GM23338 (cell line): ENCODE measurements around the gene CCNG2. TPM values are rescaled to one million over a fixed set of nuclear protein-coding genes. Genes with fewer than 3 reads are reported as not detected.

Source experiments
- ATAC-seq: fragments of 200-7000 bp; cut with Tn5 transposase; 3 replicates; pipeline ENCODE4 v1.9.1; 2020
- DNase-seq: peaks from one replicate; pipeline ENCODE4 v3.0.0-alpha.2; 2015; ENCODE audit warnings: low spot score
- H2AFZ ChIP-seq: fragments of 200-600 bp; sonication (generic); 2 replicates; pipeline ENCODE4 v1.8.0; 2016; ENCODE audit warnings: antibody characterized with exemption, mild to moderate bottlenecking, moderate library complexity
- H3F3A ChIP-seq: fragments of 200-600 bp; sonication (generic); replicated peaks from 2 replicates; pipeline ENCODE4 v1.8.0; 2017; ENCODE audit warnings: antibody characterized with exemption, mixed run types, low read depth
- H3K27ac ChIP-seq: fragments of 200-600 bp; sonication (generic); 2 replicates; pipeline ENCODE4 v1.6.1; 2016; ENCODE audit warnings: low read depth
- H3K27me3 ChIP-seq: fragments of 200-600 bp; sonication (generic); 2 replicates; pipeline ENCODE4 v1.8.0; 2016; ENCODE audit warnings: mild to moderate bottlenecking, mixed run types, moderate library complexity; ENCODE audit not compliant: insufficient read depth
- H3K36me3 ChIP-seq: fragments of 200-600 bp; sonication (generic); 2 replicates; pipeline ENCODE4 v1.8.0; 2016; ENCODE audit warnings: mild to moderate bottlenecking; ENCODE audit not compliant: insufficient read depth
- H3K4me1 ChIP-seq: fragments of 200-600 bp; sonication (generic); 2 replicates; pipeline ENCODE4 v1.8.0; 2016; ENCODE audit warnings: mild to moderate bottlenecking, moderate library complexity; ENCODE audit not compliant: insufficient read depth
- H3K4me2 ChIP-seq: fragments of 200-600 bp; sonication (generic); 2 replicates; pipeline ENCODE4 v1.7.1; 2017; ENCODE audit warnings: mixed run types
- H3K4me3 ChIP-seq: fragments of 200-600 bp; sonication (generic); 2 replicates; pipeline ENCODE4 v1.6.1; 2016; ENCODE audit warnings: mixed run types
- H3K79me2 ChIP-seq: fragments of 200-600 bp; sonication (generic); replicated peaks from 2 replicates; pipeline ENCODE4 v1.8.0; 2017; ENCODE audit warnings: mild to moderate bottlenecking; ENCODE audit not compliant: insufficient read depth
- H3K9me2 ChIP-seq: fragments of 200-600 bp; sonication (generic); 2 replicates; pipeline ENCODE4 v1.8.0; 2017; ENCODE audit not compliant: insufficient read depth
- H4K20me1 ChIP-seq: fragments of 200-600 bp; sonication (generic); replicated peaks from 2 replicates; pipeline ENCODE4 v1.8.0; 2017; ENCODE audit warnings: mild to moderate bottlenecking; ENCODE audit not compliant: insufficient read depth
- H3K27ac Mint-ChIP-seq: 2 replicates; pipeline ENCODE4 v1.8.0; 2020; ENCODE audit warnings: inconsistent platforms, mild to moderate bottlenecking, moderate library complexity, mixed read lengths
- H3K27me3 Mint-ChIP-seq: 3 replicates; pipeline ENCODE4 v1.8.0; 2022; ENCODE audit warnings: low read depth, mild to moderate bottlenecking, moderate library complexity, mixed read lengths, inconsistent platforms; ENCODE audit not compliant: insufficient read depth, poor library complexity
- H3K36me3 Mint-ChIP-seq: 3 replicates; pipeline ENCODE4 v1.8.0; 2021; ENCODE audit warnings: low read depth, mild to moderate bottlenecking, inconsistent platforms, moderate library complexity, mixed read lengths
- H3K4me1 Mint-ChIP-seq: 3 replicates; pipeline ENCODE4 v1.8.0; 2020; ENCODE audit warnings: mild to moderate bottlenecking, inconsistent platforms, mixed read lengths
- H3K4me3 Mint-ChIP-seq: 3 replicates; pipeline ENCODE4 v1.8.0; 2021; ENCODE audit warnings: moderate library complexity, mild to moderate bottlenecking, inconsistent platforms, mixed read lengths
- H3K9me3 Mint-ChIP-seq: 3 replicates; pipeline ENCODE4 v1.8.0; 2020; ENCODE audit warnings: moderate library complexity, mild to moderate bottlenecking, inconsistent platforms, mixed read lengths
- CTCF ChIP-seq, 2 experiments: fragments of 200-600 bp in 1 of 2; sonication (generic) in 1 of 2; conservative IDR thresholded peaks; 2 replicates each; pipeline versions ENCODE4 v1.5.1 to v1.6.1; 2016 to 2017; ENCODE audit warnings: antibody characterized with exemption in 2 of 2, low read depth in 2 of 2, mild to moderate bottlenecking in 2 of 2, moderate library complexity in 1 of 2
- ETS1 ChIP-seq: IDR thresholded peaks from 2 replicates; pipeline ENCODE4 v1.6.1; 2016; ENCODE audit warnings: antibody characterized with exemption
- EZH2 ChIP-seq: fragments of 200-600 bp; sonication (generic); IDR thresholded peaks from one replicate; pipeline ENCODE4 v1.8.0; 2017; ENCODE audit warnings: antibody characterized with exemption, mild to moderate bottlenecking, low read depth; ENCODE audit not compliant: unreplicated experiment
- JUNB ChIP-seq: IDR thresholded peaks from one replicate; pipeline ENCODE4 v1.6.1; 2016; ENCODE audit warnings: antibody characterized with exemption; ENCODE audit not compliant: unreplicated experiment
- NANOG ChIP-seq: IDR thresholded peaks from 2 replicates; pipeline ENCODE4 v1.6.1; 2016; ENCODE audit warnings: antibody characterized with exemption, borderline replicate concordance
- POLR2AphosphoS5 ChIP-seq: IDR thresholded peaks from 2 replicates; pipeline ENCODE4 v1.6.1; 2016; ENCODE audit warnings: antibody characterized with exemption, low read depth
- STAT1 ChIP-seq: IDR thresholded peaks from one replicate; pipeline ENCODE4 v1.6.1; 2016; ENCODE audit warnings: antibody characterized with exemption; ENCODE audit not compliant: unreplicated experiment
- ZNF331 ChIP-seq: fragments of 250-450 bp; sonication (Bioruptor Pico); IDR thresholded peaks from 2 replicates; pipeline ENCODE4 v1.5.0; 2020; ENCODE audit warnings: low read depth, mild to moderate bottlenecking, moderate library complexity
- ZNF462 ChIP-seq: fragments of 250-450 bp; sonication (Bioruptor Pico); IDR thresholded peaks from 2 replicates; pipeline ENCODE4 v1.5.0; 2020; ENCODE audit warnings: mild to moderate bottlenecking, moderate library complexity
- polyA plus RNA-seq: library from polyadenylated mRNA; unstranded; fragments of >200 nt; fragmentation: Nextera tagmentation; extraction: Ambion mirVana; gene quantifications from 2 replicates; pipeline ENCODE4 v1.2.1, GENCODE V29; 2016
- total RNA-seq: library from RNA; depleted of rRNA; stranded (reverse); fragments of >200 nt; shearing (Covaris generic); gene quantifications from 2 replicates; pipeline ENCODE4 v1.2.3, GENCODE V29; 2014

The CCNG2 gene
- total and polyA plus RNA-seq, 2 experiments from 2014 or later: 7.1 to 16.5 TPM

- H3K4me1 ChIP-seq: no peaks in the 10 kb centered on the region
- H3K4me2 ChIP-seq: no peak overlapping the region
- no peak overlapping the region for H3K4me3 ChIP-seq
- no peak for DNase-seq
- Mint-ChIP-seq H3K4me3 (no peak overlapping the region), H3K27me3 (peaks cover 3% of the 10 kb centered on the region), H3K36me3 (no peaks in the 10 kb centered on the region), H3K4me1 (no peaks in the 10 kb centered on the region; the same call in 2 of the 3 replicates), H3K9me3 (no peaks in the 10 kb centered on the region), H3K27ac (no peak overlapping the region)
- ATAC-seq: no peak
- no peaks in the 10 kb centered on the region for H3F3A ChIP-seq
- no peak overlapping the region for H3K27ac ChIP-seq
- H3K79me2 ChIP-seq: no peaks in the 10 kb centered on the region
- TF ChIP-seq ZNF462 (no peak), STAT1 (no peak), EZH2 (no peak), ETS1 (no peak), ZNF331 (no peak), JUNB (no peak), NANOG (no peak), CTCF (conservative IDR thresholded peaks at IDR 0.05; ENCODE audit: low read depth in 2 of 2) (no peak), POLR2AphosphoS5 (no peak)
- H3K27me3 ChIP-seq: no peaks in the 10 kb centered on the region
- no peaks in the 10 kb centered on the region for H3K36me3 ChIP-seq
- H2AFZ ChIP-seq: no peak overlapping the region
- no peaks in the 10 kb centered on the region for H3K9me2 ChIP-seq
- H4K20me1 ChIP-seq: no peaks in the 10 kb centered on the region
Observed at GRCh38 chr4:77184974-77185373, 28.0 kb downstream of the CCNG2 start.
